OCI-LY1 (cell line): ENCODE results near the gene HNRNPM.

ENCODE experiments used
- EZH2 ChIP-seq: fragments of 200-600 bp; sonication (generic), shearing (Covaris generic); IDR thresholded peaks from 2 replicates; pipeline ENCODE4 v1.8.0; 2017; ENCODE audit warnings: borderline replicate concordance, mixed run types, mild to moderate bottlenecking, antibody characterized with exemption, low read length, moderate library complexity, mixed read lengths
- TF ChIP-seq, protein P1 (sequence below): fragments of 200-600 bp; sonication (generic), shearing (Covaris generic); IDR thresholded peaks from 2 replicates; pipeline ENCODE4 v1.5.1; 2017; ENCODE audit warnings: mild to moderate bottlenecking, antibody characterized with exemption, low read length, moderate library complexity, mixed read lengths

DNA sequence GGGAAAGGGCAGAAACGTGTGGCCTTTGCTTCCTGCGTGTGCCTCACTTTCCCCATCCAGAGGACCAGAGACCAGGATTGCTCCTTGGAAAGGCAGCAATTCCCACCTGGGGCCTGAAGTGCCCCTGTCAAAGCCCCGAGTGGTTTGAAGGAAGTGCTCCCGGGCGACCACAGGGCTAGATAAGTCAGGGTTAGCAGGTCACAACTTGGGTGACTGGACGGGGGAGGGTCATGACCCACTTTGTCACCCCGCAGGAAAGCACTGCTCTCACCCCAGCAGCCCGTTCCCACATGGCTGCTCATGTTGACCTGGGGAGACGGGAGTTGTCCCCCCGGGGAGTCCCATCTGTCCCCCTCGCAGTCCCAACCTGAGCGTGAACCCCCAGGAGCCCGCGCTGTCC, 57.2 kb downstream of the HNRNPM start:
- TF ChIP-seq, protein P1, sequence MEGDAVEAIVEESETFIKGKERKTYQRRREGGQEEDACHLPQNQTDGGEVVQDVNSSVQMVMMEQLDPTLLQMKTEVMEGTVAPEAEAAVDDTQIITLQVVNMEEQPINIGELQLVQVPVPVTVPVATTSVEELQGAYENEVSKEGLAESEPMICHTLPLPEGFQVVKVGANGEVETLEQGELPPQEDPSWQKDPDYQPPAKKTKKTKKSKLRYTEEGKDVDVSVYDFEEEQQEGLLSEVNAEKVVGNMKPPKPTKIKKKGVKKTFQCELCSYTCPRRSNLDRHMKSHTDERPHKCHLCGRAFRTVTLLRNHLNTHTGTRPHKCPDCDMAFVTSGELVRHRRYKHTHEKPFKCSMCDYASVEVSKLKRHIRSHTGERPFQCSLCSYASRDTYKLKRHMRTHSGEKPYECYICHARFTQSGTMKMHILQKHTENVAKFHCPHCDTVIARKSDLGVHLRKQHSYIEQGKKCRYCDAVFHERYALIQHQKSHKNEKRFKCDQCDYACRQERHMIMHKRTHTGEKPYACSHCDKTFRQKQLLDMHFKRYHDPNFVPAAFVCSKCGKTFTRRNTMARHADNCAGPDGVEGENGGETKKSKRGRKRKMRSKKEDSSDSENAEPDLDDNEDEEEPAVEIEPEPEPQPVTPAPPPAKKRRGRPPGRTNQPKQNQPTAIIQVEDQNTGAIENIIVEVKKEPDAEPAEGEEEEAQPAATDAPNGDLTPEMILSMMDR: no peak
- no peak for TF ChIP-seq EZH2
